Mammary epithelial cell (primary cell): Measurements from ENCODE around the gene CDK17.
"Not testable (repeated sequence)": the region's sequence is repeated elsewhere in the genome, so short reads cannot be mapped to it uniquely, and the experiment has no call there.

ENCODE experiments used
- EZH2 ChIP-seq: IDR thresholded peaks from 2 replicates; pipeline ENCODE4 v1.6.1; 2012; ENCODE audit warnings: low read length, inconsistent platforms, borderline replicate concordance
- TF ChIP-seq, protein P1 (sequence below), 2 donors: IDR thresholded peaks in 1 of 2; conservative IDR thresholded peaks in 1 of 2; 2 replicates each; pipeline ENCODE4 v1.5.1; 2011 to 2012; ENCODE audit warnings: inconsistent platforms in 2 of 2, low read length in 2 of 2, mild to moderate bottlenecking in 2 of 2, control low read depth in 1 of 2, low read depth in 1 of 2; ENCODE audit not compliant: insufficient read depth in 1 of 2; ENCODE audit errors: extremely low read depth in 1 of 2

DNA sequence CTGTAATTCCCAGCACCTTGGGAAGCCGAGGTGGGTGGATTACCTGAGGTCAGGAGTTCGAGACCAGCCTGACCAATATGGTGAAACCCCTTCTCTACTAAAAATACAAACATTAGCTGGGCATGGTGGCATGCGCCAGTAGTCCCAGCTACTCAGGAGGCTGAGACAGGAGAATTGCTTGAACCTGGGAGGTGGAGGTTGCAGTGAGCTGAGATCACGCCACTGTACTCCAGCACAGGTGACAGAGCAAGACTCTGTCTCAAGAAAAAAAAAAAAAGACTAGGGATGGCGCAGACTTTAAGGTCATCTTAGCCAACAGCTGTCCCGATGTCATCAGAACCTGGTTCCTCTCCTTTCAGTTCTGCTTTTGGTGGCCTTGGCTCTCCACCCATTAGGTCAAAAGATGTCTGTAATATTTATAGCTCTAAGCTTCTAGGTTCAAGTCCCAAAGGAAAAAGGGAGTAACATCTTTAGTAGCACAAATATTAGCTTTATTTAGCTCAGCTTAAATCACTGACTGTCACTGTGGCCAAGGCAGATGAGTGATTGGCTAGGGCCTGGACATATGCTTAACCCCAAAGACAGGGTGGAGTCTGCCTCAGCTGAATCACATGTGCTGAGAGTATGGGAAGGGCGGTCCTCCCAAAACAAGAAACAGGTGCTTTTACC is 7.3 kb upstream of the CDK17 start:
- TF ChIP-seq, protein P1, sequence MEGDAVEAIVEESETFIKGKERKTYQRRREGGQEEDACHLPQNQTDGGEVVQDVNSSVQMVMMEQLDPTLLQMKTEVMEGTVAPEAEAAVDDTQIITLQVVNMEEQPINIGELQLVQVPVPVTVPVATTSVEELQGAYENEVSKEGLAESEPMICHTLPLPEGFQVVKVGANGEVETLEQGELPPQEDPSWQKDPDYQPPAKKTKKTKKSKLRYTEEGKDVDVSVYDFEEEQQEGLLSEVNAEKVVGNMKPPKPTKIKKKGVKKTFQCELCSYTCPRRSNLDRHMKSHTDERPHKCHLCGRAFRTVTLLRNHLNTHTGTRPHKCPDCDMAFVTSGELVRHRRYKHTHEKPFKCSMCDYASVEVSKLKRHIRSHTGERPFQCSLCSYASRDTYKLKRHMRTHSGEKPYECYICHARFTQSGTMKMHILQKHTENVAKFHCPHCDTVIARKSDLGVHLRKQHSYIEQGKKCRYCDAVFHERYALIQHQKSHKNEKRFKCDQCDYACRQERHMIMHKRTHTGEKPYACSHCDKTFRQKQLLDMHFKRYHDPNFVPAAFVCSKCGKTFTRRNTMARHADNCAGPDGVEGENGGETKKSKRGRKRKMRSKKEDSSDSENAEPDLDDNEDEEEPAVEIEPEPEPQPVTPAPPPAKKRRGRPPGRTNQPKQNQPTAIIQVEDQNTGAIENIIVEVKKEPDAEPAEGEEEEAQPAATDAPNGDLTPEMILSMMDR (conservative IDR thresholded peaks at IDR 0.05 in 1 of 2, IDR thresholded peaks at IDR 0.05 in 1 of 2; ENCODE audit: extremely low read depth in 1 of 2, insufficient read depth in 1 of 2, low read depth in 1 of 2, low read length in 2 of 2): not testable (repeated sequence)
- TF ChIP-seq EZH2: not testable (repeated sequence)
